ENCODE data around the gene IRF2BP2.

GRCh38 chr1:234564035-234565029, 45.6 kb downstream of the IRF2BP2 start:
- no peak for TF ChIP-seq CTCF (IDR thresholded peaks at IDR 0.05; ENCODE audit: borderline replicate concordance, extremely low read depth, low read length, poor library complexity, severe bottlenecking)
- no peak for TF ChIP-seq EZH2 (IDR thresholded peaks at IDR 0.05; ENCODE audit: borderline replicate concordance, low read depth, low read length, severe bottlenecking)
